ENCODE data around the gene EIF4E3.
A peak's percentile ranks its signal among the peaks of the same experiment; 100 is the strongest.

EIF4E3 gene

DNA sequence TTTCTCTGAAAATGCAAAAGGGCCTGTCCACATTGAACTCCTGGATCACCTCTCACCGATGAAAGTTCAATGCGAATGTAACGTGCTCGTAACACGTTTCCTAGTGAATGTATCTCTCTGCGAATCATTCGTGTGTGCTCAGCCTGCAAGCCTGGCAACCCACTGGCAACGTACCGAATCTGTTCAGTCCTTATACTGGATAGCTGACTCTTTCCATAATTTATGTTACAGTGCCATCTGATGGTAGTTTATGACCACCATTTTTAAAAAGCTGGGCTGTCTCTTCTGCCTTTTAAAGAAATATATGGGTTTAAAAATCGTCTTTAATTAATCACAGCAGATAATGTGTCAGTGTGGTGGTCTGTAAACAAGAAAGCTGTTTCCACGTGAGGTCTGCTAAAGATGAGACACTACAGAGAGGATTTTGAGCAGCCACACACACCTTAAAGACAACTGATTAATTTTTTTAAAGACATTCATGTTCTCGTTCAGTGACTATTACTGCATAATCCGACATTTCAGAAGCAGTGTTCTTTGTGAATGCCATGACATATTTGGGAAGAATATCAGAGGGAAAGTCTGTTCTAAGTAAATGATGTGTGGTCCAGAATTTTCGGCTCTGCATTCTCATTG is 72.3 kb downstream of the EIF4E3 start:
- peaks cover 22% of the 10 kb centered on the region for H3K27me3 Mint-ChIP-seq
- peaks cover 6% of the 10 kb centered on the region for H3K4me1 Mint-ChIP-seq
- no peaks in the 10 kb centered on the region for H3K9me3 Mint-ChIP-seq
- peak overlapping the region; percentile 37 for H3K27ac Mint-ChIP-seq
- H3K4me3 Mint-ChIP-seq: no peak overlapping the region
- no peaks in the 10 kb centered on the region for H3K36me3 Mint-ChIP-seq
- peak; percentile 66 for ATAC-seq

DNA sequence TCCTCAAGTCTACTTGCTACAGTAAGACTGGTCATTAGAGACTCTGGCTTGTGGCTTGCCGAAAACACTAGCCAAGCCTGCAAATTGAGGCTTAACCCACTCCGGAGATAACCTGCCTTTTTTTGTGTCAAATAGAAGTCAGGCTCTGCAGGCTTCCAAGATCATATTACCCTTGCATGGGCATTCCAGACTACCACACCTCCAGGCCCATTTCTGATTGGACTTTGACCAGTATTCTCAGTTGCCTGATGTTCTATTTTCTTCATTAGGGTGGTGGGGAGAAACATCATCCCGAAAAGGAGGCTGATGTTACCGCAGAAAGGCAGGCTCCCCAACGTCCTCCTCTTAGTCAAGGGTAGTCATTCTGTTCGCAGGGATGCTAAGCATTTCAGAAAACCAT is 73.6 kb downstream of the EIF4E3 start:
- Mint-ChIP-seq H3K4me3 (no peak overlapping the region), H3K4me1 (peaks cover 6% of the 10 kb centered on the region), H3K27ac (no peak overlapping the region), H3K27me3 (peaks cover 18% of the 10 kb centered on the region), H3K36me3 (no peaks in the 10 kb centered on the region), H3K9me3 (no peaks in the 10 kb centered on the region)
- ATAC-seq: no peak

DNA sequence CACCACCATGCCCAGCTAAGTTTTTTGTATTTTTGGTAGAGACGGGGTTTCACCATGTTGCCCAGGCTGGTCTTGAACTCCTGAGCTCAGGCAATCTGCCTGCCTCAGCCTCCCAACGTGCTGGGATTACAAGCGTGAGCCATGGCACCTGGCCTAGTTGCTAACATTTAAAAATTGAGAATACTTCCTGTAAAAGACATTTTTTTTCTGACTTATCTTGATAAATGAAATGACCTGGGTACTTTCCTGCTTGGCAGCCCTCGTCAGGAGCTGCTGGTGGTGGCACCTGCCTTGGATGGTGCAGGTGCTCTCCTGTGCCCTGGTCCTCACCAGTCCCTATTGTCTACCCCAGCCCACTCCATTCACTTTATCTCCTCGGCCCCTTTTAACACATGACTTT is 74.8 kb downstream of the EIF4E3 start:
- Mint-ChIP-seq H3K4me1 (peaks cover 6% of the 10 kb centered on the region), H3K36me3 (no peaks in the 10 kb centered on the region), H3K4me3 (no peak overlapping the region), H3K27ac (no peak overlapping the region), H3K9me3 (no peaks in the 10 kb centered on the region), H3K27me3 (peaks cover 18% of the 10 kb centered on the region)
- no peak for ATAC-seq

DNA sequence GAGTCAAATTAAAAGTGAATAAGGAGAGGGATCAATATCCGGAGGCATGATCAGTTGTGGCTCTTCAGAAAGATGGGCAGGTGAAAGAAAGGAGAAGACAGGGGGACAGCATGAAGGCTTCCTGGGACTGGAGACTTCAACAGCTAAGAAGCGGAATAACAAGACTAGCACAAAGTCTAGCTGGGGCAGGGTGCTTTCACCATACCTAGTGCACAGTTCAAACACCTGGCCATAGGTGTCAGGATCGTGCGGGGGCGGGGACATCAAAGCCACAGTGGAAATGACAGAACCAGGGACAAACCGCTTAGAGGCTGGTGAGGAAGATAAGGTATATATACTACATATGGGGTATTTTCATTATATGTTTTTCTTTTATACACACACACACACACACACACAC is 75.4 kb downstream of the EIF4E3 start:
- peaks cover 6% of the 10 kb centered on the region for H3K4me1 Mint-ChIP-seq
- ATAC-seq: no peak

DNA sequence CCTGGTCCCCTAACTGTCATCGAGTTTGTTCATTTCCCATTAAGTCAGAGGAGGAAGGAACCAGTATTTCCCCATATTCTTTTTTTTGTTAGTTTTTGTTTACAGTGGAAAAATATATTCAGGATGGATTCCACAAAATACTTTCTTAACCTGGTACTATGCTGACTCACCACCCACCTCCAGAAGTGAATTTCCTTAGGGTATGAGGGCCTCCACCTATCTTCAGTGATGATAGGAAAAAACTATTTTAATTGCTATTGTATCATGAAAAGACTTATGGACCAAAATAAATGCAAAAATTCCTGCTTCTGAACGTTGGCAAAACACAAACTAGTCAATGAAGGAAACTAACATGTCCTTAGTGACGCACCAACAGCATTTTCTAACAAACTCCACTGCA is 77.5 kb downstream of the EIF4E3 start:
- no peak overlapping the region for H3K4me3 Mint-ChIP-seq
- no peak for ATAC-seq

More for the DNA sequence above, 75.4 kb downstream of the EIF4E3 start:
- Mint-ChIP-seq H3K27ac (no peak overlapping the region), H3K27me3 (peaks cover 24% of the 10 kb centered on the region), H3K36me3 (no peaks in the 10 kb centered on the region), H3K9me3 (no peaks in the 10 kb centered on the region), H3K4me3 (no peak overlapping the region)

DNA sequence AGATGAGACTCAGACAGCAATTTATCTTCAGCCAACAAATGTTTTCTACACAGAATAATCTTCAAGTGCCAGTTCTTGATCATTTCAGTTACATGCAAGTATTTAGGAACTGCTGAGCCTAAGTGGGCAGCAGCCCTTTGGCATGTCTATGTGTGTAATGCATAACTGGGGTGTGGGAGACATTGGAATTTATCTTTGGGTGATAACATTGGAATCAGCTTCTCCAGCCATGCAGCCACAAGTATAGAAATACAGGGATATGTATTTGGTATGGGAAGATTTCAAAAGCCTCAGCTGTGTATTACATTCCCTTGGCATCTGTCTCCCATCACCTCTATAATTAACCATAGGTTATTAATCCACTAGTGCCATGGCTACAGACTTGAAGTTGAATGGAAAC is 78.2 kb downstream of the EIF4E3 start:
- no peaks in the 10 kb centered on the region for H3K4me1 Mint-ChIP-seq
- no peaks in the 10 kb centered on the region for H3K9me3 Mint-ChIP-seq
- no peaks in the 10 kb centered on the region for H3K36me3 Mint-ChIP-seq
- peaks cover 27% of the 10 kb centered on the region for H3K27me3 Mint-ChIP-seq
- no peak for ATAC-seq
- no peak overlapping the region for H3K4me3 Mint-ChIP-seq
- H3K27ac Mint-ChIP-seq: no peak overlapping the region

More for the DNA sequence above, 77.5 kb downstream of the EIF4E3 start:
- Mint-ChIP-seq H3K9me3 (no peaks in the 10 kb centered on the region), H3K4me1 (peaks cover 3% of the 10 kb centered on the region), H3K27ac (no peak overlapping the region), H3K27me3 (peaks cover 27% of the 10 kb centered on the region), H3K36me3 (no peaks in the 10 kb centered on the region)

DNA sequence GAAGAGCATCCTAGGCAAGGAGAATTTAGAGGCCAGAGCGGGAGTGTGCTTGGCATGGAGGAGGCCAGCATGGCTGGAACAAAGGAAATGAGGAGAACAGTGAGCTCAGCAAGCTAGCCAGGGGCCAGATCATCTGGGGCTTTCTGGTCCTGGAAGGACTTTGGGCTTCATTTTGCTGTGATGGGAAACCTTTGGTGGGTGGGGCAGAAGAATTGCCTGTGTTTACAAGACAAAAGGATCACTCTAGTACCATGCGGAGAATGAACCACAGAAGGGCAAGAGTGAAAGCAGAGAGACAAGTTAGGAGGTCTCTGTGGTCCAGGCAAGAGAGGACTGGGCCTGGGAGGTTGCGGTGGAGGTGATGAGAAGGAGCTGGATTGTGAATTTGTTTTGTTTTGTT is 80.1 kb downstream of the EIF4E3 start:
- Mint-ChIP-seq H3K4me3 (no peak overlapping the region), H3K36me3 (no peaks in the 10 kb centered on the region), H3K27ac (no peak overlapping the region), H3K4me1 (no peaks in the 10 kb centered on the region), H3K9me3 (no peaks in the 10 kb centered on the region), H3K27me3 (peaks cover 27% of the 10 kb centered on the region)
- no peak for ATAC-seq

DNA sequence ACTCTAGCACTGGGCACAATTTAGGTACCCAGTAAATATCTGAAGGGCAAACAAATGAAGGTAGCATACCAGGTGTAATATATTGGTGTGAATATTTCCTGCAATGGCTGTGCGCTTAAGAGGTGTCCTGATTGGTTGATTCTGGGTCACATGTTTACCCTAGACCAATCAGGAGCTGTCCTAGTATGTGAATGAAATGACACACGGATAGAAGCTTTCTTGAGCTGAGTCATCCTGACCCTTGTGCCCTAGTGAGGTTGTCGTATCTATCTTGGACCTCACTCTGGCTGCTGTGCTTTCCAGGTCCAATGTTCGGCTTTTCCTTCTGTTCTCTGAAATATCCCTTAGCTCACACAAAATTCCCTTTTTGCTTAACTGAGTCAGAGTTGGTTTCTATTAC is 83.5 kb downstream of the EIF4E3 start:
- Mint-ChIP-seq H3K36me3 (no peaks in the 10 kb centered on the region), H3K27ac (no peak overlapping the region), H3K4me3 (no peak overlapping the region), H3K4me1 (no peaks in the 10 kb centered on the region), H3K27me3 (peaks cover 31% of the 10 kb centered on the region), H3K9me3 (no peaks in the 10 kb centered on the region)
- ATAC-seq: no peak

DNA sequence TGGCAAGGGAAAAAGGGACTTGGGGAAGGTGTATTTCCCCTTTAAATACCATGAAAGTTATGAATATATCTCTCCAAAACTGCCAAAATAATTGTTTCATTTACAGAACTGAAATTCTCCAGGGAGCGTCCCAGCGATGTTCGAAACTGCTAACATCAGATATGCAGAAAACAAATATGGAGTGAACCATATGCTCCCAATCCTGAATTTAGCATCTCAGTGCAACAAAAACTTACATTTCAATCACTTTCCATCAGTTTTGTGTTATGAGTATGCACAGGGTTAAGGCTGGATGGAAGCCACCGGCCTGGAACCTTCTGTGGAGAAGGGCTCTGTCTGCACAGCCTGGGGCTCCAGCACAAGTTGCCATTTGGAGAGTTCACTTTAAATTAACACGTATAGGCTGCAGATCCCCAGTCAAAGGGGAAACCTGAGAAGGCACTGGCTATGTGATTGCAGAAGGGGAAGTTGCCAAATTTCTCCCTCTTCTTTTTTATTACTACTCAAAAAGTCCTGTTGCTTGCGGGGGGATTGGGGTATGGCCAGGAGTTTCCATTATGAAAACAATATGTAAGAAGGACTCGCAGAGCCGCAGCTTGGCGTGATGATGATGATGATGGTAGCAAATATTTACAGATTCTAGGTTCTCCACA is 84.7 kb downstream of the EIF4E3 start:
- Mint-ChIP-seq H3K9me3 (no peaks in the 10 kb centered on the region), H3K27ac (no peak overlapping the region), H3K4me1 (no peaks in the 10 kb centered on the region), H3K4me3 (no peak overlapping the region), H3K36me3 (no peaks in the 10 kb centered on the region), H3K27me3 (peaks cover 36% of the 10 kb centered on the region)
- peak; percentile 55 for ATAC-seq

DNA sequence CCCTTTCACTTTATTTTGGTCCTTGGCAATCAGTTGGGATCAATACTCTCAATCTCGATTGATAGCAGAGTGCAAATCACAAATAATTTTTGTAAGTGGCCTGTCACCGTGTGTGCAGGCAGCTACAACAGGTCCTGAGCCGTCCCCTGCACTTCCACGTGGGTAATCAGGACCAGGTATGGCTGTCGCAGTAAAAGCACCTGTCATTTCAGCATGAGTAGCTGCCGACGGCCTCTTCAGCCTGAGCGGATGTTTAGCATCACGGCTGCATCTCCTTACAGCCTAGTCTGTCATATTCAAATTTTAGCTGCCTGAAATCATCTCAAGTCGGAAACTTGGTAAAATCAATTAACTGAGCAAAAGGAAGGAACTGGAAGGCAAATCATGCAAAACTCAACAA is 88.7 kb downstream of the EIF4E3 start:
- no peak for ATAC-seq
- Mint-ChIP-seq H3K36me3 (no peaks in the 10 kb centered on the region), H3K9me3 (no peaks in the 10 kb centered on the region), H3K4me1 (no peaks in the 10 kb centered on the region), H3K4me3 (no peak overlapping the region), H3K27ac (no peak overlapping the region), H3K27me3 (peaks cover 27% of the 10 kb centered on the region)

DNA sequence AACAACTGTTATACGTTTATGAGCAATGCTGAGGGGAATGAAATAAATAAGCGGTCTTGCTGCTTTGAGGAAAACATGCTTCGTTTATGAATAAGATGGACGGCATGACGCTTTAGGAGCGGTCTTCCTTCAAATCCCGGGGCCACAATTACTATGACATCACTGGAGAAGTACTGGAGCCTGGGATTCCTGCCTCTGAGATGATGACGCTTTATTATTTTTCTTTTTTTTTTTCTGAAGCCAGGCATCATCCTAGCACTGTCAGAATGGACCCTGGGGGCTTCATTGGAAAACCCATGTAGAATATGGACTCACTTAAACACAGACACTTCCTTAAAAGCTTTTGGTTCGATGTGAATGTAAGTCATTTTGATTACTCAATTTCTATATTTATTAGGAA is 89.2 kb downstream of the EIF4E3 start:
- H3K36me3 Mint-ChIP-seq: no peaks in the 10 kb centered on the region
- no peak for ATAC-seq
- H3K4me3 Mint-ChIP-seq: no peak overlapping the region
- no peaks in the 10 kb centered on the region for H3K4me1 Mint-ChIP-seq
- no peaks in the 10 kb centered on the region for H3K9me3 Mint-ChIP-seq
- no peak overlapping the region for H3K27ac Mint-ChIP-seq
- H3K27me3 Mint-ChIP-seq: peaks cover 27% of the 10 kb centered on the region

DNA sequence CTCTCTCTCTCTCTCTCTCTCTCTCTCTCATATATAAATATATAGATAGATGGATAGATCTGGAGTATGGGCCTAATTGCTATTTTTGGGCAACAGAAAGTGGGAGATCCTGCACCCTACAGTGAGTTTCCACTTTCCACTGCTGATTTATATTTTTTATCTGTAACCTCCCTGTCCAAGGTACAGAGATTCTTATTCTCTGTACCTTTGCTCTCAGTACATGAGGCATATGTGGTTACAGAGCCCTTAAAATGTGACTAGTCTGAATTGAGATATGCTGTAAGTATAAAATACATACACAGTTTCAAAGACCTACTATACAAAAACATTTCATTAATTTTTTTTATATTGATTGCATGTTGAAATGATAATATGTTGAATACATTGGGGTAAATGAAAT is 90.5 kb downstream of the EIF4E3 start:
- no peaks in the 10 kb centered on the region for H3K9me3 Mint-ChIP-seq
- no peaks in the 10 kb centered on the region for H3K36me3 Mint-ChIP-seq
- no peak for ATAC-seq
- H3K4me3 Mint-ChIP-seq: no peak overlapping the region
- peaks cover 7% of the 10 kb centered on the region for H3K4me1 Mint-ChIP-seq
- peaks cover 22% of the 10 kb centered on the region for H3K27me3 Mint-ChIP-seq
- H3K27ac Mint-ChIP-seq: no peak overlapping the region

DNA sequence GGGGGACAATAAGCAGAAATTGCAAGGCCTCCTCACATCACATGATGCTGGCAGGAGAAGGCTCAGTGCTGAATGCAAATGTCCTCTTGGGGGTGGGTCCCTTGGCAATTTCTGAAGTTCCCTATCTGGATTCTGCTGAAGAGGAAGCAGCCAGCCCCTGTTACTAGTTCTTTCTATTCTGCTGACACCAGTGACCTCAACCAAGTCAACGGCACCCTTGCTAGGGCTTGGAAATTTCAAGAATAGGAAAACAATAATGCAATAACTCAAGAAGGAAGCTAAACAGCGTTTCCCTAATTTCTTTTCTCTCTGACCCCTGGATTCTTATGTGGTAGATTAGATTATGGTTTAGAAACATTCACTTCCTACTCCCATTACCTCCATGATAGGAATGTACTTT is 95.5 kb downstream of the EIF4E3 start:
- Mint-ChIP-seq H3K4me3 (no peak overlapping the region), H3K27me3 (peaks cover 18% of the 10 kb centered on the region), H3K36me3 (no peaks in the 10 kb centered on the region), H3K4me1 (peaks cover 12% of the 10 kb centered on the region), H3K27ac (peak overlapping the region; percentile 26), H3K9me3 (peaks cover 8% of the 10 kb centered on the region)
- ATAC-seq: peak; percentile 78

DNA sequence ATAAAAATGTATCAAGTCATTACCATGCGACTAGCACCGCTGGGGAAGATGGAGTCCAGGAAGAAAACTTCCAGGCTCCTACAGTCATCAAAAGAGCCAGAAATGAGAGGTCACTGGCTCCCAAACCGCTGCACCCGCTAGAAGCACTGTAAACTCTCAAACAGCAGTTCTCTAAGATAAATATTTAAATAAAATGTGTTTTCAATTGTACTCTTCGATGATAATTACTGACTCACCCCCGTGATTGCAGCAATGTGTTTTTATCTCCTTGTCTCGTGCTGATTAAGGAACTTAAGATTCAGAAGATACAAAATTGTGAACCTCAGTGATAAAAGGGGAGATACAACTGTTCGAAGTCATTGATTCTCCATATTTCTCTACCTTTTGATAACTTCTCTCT is 95.9 kb downstream of the EIF4E3 start:
- Mint-ChIP-seq H3K27me3 (peaks cover 18% of the 10 kb centered on the region), H3K9me3 (peaks cover 8% of the 10 kb centered on the region), H3K27ac (peak overlapping the region; percentile 26), H3K36me3 (no peaks in the 10 kb centered on the region), H3K4me1 (peaks cover 12% of the 10 kb centered on the region), H3K4me3 (no peak overlapping the region)
- ATAC-seq: no peak

DNA sequence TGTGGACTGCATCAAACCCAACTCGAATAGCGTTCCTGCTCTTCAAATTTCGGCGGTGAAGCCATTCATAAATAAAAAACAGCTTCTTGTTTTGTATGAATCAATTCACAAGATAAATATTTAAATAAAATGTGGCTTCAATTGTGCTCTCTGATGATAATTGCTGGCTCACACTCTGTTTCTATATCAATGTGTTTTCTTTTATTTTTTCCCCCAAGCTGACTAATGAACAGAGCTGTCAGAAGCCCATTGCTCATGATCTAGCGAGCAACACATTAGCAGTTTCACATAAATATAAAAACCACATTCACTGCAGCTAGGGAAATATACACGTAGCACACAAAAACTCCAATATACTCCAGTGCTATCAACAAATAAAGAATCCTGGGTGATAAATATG is 96.7 kb downstream of the EIF4E3 start:
- Mint-ChIP-seq H3K27me3 (peaks cover 18% of the 10 kb centered on the region), H3K36me3 (no peaks in the 10 kb centered on the region), H3K4me3 (no peak overlapping the region), H3K9me3 (peaks cover 8% of the 10 kb centered on the region), H3K4me1 (peaks cover 12% of the 10 kb centered on the region), H3K27ac (no peak overlapping the region)
- ATAC-seq: no peak

DNA sequence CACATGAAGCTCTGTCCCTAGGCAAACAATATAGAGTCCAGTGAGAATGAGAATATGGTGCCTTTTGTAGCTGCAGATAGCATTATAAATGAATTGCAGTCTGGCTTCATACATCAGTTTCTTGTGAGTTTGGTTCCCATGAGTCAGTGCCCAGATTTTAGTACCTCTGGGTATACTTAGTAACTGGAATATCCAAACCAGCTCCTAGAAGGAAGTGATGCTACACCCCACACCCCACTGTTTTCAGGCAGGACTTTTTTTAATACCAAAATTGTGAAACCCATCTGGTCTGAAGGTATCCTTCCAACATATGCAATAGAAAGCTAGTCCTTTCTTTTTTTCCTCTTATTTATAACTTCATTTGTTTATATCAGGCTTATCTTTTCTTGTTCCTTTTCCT is 99.5 kb downstream of the EIF4E3 start:
- H3K27ac Mint-ChIP-seq: no peak overlapping the region
- no peaks in the 10 kb centered on the region for H3K36me3 Mint-ChIP-seq
- H3K9me3 Mint-ChIP-seq: peaks cover 8% of the 10 kb centered on the region
- ATAC-seq: no peak
- H3K4me1 Mint-ChIP-seq: peaks cover 12% of the 10 kb centered on the region
- peaks cover 26% of the 10 kb centered on the region for H3K27me3 Mint-ChIP-seq
- no peak overlapping the region for H3K4me3 Mint-ChIP-seq

All from stimulated activated memory B cell treated with anti-CD40 and anti-IgM and Interleukin-4, amounts not matched to agents 10 μg/mL and 1 μg/mL and 100 μg/mL, for 72 hours (primary cell).